ENCODE data around the gene IDUA.

IDUA gene

DNA sequence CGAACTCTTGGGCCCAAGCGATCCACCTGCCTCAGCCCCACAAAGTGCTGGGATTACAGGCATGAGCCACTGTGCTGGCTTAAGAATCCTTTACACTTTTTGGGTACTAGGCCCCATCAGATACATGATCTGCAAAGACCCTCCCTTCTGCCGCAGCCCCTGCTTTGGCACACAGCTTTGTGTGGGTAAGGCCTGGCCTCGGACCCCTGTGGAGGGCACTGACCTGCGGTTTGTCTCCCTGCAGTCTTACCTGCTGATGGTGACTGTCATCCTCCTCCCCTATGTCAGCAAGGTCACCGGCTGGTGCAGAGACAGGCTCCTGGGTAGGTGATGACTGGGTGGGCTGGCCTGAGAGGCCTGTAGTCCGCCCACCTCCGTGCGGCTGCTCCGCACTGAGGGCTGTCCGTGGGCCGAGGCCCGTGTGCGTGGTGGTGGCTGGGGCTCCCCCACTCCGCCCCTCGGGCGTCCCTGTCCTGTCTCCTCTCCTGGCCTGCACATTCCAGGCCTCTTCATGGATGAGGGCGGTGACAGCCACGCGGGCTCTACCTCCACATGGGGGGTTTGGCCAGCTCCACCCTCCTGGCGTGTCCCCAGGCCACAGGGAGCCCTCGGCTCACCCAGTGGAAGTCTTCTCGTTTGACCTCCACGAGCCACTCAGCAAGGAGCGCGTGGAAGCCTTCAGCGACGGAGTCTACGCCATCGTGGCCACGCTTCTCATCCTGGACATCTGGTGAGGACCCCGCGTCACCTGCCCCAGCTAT lies 31.5 kb upstream of the IDUA start:
- ChIA-PET POLR2A (no interaction called here), CTCF (no interaction called here)
- no peak for DNase-seq (ENCODE audit: extremely low spot score)
- TF ChIP-seq BHLHE40 (IDR thresholded peaks at IDR 0.05; ENCODE audit: borderline replicate concordance) = no peak
- no peak for TF ChIP-seq FOXM1 (IDR thresholded peaks at IDR 0.05; ENCODE audit: borderline replicate concordance)
- TF ChIP-seq CTBP1 (IDR thresholded peaks at IDR 0.05; ENCODE audit: borderline replicate concordance) = no peak
- TF ChIP-seq SP1 (IDR thresholded peaks at IDR 0.05) = no peak
- no peak for TF ChIP-seq FOXA1 (IDR thresholded peaks at IDR 0.05)
- TF ChIP-seq SUZ12 (IDR thresholded peaks at IDR 0.05) = no peak
- TF ChIP-seq HDGF (IDR thresholded peaks at IDR 0.05; ENCODE audit: borderline replicate concordance) = no peak
- TF ChIP-seq LEF1 (IDR thresholded peaks at IDR 0.05; ENCODE audit: borderline replicate concordance) = no peak

DNA sequence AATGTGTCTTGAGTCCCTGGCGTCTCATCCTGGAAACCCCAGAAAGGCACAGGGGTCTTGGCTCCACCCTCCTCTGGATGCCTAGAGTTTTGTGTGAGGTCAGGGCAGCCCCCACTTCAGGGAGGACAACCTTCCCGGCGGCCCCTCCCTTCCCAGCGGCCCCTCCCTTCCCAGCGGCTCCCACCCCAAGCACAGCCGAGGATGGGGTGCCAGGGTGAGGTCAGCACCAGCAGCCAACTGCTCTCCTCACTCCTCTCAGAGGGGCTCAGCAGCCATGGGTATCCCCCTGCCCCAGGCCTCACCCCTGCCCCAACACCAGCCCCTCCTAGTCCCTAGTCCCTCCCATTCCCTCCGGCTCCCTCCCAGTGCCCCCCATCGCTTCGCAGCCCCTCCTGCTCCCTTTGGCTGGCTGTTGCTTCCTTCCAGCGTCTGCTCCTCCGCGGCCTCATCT lies 30.9 kb upstream of the IDUA start:
- ChIA-PET CTCF (no interaction called here), POLR2A (no interaction called here)
- TF ChIP-seq ELF4 (IDR thresholded peaks at IDR 0.05) (no peak), LEF1 (IDR thresholded peaks at IDR 0.05; ENCODE audit: borderline replicate concordance) (no peak), FOXA1 (IDR thresholded peaks at IDR 0.05) (no peak), BHLHE40 (IDR thresholded peaks at IDR 0.05; ENCODE audit: borderline replicate concordance) (no peak), SP1 (IDR thresholded peaks at IDR 0.05) (no peak), TARDBP (IDR thresholded peaks at IDR 0.05) (no peak), ZNF384 (IDR thresholded peaks at IDR 0.05) (no peak), ARNT (IDR thresholded peaks at IDR 0.05) (no peak), NFRKB (IDR thresholded peaks at IDR 0.05) (no peak), FOXK2 (IDR thresholded peaks at IDR 0.05) (no peak), HDGF (IDR thresholded peaks at IDR 0.05; ENCODE audit: borderline replicate concordance) (no peak), SUZ12 (IDR thresholded peaks at IDR 0.05) (no peak), FOXM1 (IDR thresholded peaks at IDR 0.05; ENCODE audit: borderline replicate concordance) (no peak), CTBP1 (IDR thresholded peaks at IDR 0.05; ENCODE audit: borderline replicate concordance) (no peak), L3MBTL2 (conservative IDR thresholded peaks at IDR 0.05) (no peak)
- TF ChIP-seq, protein P1, sequence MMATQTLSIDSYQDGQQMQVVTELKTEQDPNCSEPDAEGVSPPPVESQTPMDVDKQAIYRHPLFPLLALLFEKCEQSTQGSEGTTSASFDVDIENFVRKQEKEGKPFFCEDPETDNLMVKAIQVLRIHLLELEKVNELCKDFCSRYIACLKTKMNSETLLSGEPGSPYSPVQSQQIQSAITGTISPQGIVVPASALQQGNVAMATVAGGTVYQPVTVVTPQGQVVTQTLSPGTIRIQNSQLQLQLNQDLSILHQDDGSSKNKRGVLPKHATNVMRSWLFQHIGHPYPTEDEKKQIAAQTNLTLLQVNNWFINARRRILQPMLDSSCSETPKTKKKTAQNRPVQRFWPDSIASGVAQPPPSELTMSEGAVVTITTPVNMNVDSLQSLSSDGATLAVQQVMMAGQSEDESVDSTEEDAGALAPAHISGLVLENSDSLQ (IDR thresholded peaks at IDR 0.05) = no peak
- no peak for DNase-seq (ENCODE audit: extremely low spot score)

DNA sequence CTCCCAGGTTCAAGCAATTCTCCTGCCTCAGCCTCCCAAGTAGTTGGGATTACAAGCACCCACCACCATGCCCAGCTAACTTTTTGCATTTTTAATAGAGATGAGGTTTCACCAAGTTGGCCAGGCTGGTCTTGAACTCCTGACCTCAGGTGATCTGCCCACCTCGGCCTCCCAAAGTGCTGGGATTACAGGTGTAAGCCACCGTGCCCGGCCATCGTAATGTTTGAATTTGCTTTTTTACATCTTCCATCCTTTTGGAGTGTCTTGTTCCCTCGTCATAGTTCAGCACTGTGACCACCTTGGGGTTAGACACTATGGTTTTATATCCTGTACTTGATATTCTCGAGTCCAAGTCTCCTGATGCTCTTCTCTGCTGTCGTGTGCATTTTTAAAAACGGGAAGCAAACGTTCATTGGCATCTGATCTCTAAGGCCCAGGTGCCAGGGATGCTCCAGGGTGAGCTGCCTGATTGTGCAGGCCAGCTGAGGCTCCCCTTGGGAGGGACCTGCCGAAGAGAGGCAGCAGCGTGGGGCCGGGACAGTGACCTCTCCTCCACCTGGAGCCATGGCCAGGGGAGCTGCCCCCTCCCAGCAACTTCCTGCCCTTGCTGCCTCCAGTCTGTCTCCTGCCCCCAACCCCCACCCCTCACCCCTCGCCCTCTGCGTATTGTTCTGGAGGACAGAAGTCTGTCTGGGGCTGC lies 30.2 kb upstream of the IDUA start:
- TF ChIP-seq ZNF384 (IDR thresholded peaks at IDR 0.05) = no peak
- no peak for TF ChIP-seq LEF1 (IDR thresholded peaks at IDR 0.05; ENCODE audit: borderline replicate concordance)
- no peak for TF ChIP-seq FOXK2 (IDR thresholded peaks at IDR 0.05)
- no peak for TF ChIP-seq CTBP1 (IDR thresholded peaks at IDR 0.05; ENCODE audit: borderline replicate concordance)
- no peak for TF ChIP-seq L3MBTL2 (conservative IDR thresholded peaks at IDR 0.05)
- TF ChIP-seq ARNT (IDR thresholded peaks at IDR 0.05) = no peak
- TF ChIP-seq HDGF (IDR thresholded peaks at IDR 0.05; ENCODE audit: borderline replicate concordance) = no peak
- no peak for TF ChIP-seq FOXA1 (IDR thresholded peaks at IDR 0.05)
- ChIA-PET CTCF (no interaction called here), POLR2A (no interaction called here)
- DNase-seq (ENCODE audit: extremely low spot score) = no peak

DNA sequence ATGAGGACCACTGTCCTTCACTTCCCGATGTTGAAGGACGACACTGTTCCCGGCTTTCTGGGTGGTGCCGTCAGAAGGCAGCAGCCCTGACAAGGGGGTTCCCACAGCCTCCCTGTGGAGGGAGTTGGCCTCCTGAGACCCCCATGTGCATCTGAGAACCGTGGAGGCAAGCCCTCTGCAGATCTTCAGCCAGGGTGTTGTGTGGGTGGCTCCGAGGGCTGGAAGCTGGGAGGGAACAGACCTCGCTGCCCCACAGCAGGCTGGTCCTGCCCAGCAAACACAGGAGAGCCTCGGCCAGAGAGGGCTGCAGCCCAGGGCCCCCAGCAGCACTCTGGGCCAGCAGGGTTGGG lies 29.6 kb upstream of the IDUA start:
- TF ChIP-seq LEF1 (IDR thresholded peaks at IDR 0.05; ENCODE audit: borderline replicate concordance) (no peak), ELF4 (IDR thresholded peaks at IDR 0.05) (no peak), CTBP1 (IDR thresholded peaks at IDR 0.05; ENCODE audit: borderline replicate concordance) (no peak), FOXA1 (IDR thresholded peaks at IDR 0.05) (no peak), L3MBTL2 (conservative IDR thresholded peaks at IDR 0.05) (no peak)
- TF ChIP-seq, protein P1 (IDR thresholded peaks at IDR 0.05) = no peak
- DNase-seq (ENCODE audit: extremely low spot score) = no peak
- ChIA-PET POLR2A (no interaction called here), CTCF (no interaction called here)

DNA sequence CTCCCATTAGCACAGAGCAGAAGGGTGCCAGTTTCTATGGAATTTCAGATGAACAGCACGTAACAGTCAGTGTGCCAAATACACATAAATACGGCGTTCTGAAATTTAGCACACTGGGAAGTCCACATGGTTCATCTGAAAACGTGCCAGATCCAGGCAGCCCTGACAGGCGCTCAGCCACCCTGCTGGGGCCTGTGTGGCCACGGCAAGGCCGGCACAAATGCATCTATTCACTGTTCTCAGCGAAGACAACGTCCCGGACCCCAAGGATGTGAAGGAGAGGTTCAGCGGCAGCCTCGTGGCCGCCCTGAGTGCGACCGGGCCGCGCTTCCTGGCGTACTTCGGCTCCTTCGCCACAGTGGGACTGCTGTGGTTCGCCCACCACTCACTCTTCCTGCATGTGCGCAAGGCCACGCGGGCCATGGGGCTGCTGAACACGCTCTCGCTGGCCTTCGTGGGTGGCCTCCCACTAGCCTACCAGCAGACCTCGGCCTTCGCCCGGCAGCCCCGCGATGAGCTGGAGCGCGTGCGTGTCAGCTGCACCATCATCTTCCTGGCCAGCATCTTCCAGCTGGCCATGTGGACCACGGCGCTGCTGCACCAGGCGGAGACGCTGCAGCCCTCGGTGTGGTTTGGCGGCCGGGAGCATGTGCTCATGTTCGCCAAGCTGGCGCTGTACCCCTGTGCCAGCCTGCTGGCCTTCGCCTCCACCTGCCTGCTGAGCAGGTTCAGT lies 29.1 kb upstream of the IDUA start:
- ChIA-PET POLR2A (no interaction called here), CTCF (no interaction called here)
- no peak for DNase-seq (ENCODE audit: extremely low spot score)
- TF ChIP-seq ELF4 (IDR thresholded peaks at IDR 0.05) = no peak

DNA sequence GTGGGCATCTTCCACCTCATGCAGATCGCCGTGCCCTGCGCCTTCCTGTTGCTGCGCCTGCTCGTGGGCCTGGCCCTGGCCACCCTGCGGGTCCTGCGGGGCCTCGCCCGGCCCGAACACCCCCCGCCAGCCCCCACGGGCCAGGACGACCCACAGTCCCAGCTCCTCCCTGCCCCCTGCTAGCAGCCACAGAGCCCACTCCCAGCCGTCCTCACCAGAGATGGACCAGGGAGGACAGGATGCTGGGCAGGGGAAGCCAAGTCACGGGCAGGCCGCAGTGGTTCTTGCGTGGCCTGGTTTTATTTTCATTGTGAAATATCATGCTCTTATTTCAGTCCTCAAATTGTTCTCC lies 28.6 kb upstream of the IDUA start:
- ChIA-PET CTCF (no interaction called here), POLR2A (no interaction called here)
- TF ChIP-seq NFRKB (IDR thresholded peaks at IDR 0.05) = no peak
- TF ChIP-seq ZNF384 (IDR thresholded peaks at IDR 0.05) = no peak
- no peak for TF ChIP-seq ELF4 (IDR thresholded peaks at IDR 0.05)
- TF ChIP-seq L3MBTL2 (conservative IDR thresholded peaks at IDR 0.05) = no peak
- no peak for TF ChIP-seq FOXM1 (IDR thresholded peaks at IDR 0.05; ENCODE audit: borderline replicate concordance)
- TF ChIP-seq SP1 (IDR thresholded peaks at IDR 0.05) = no peak
- TF ChIP-seq SUZ12 (IDR thresholded peaks at IDR 0.05) = no peak
- TF ChIP-seq FOXA1 (IDR thresholded peaks at IDR 0.05) = no peak
- TF ChIP-seq LEF1 (IDR thresholded peaks at IDR 0.05; ENCODE audit: borderline replicate concordance) = no peak
- no peak for TF ChIP-seq HDGF (IDR thresholded peaks at IDR 0.05; ENCODE audit: borderline replicate concordance)
- no peak for DNase-seq (ENCODE audit: extremely low spot score)
